Neural cell (in vitro differentiated cells): ENCODE results near the gene SEPTIN5. TPM values are rescaled to one million over a fixed set of nuclear protein-coding genes. Genes with fewer than 3 reads are reported as not detected.

Experiments used
- H2AFZ ChIP-seq: fragments of 200-600, 300-800 bp; sonication (generic), shearing (Covaris generic); 2 replicates; pipeline ENCODE4 v1.6.0; 2014; ENCODE audit warnings: low read depth, mild to moderate bottlenecking, antibody characterized with exemption, low read length, moderate library complexity
- H3F3A ChIP-seq: fragments of 200-600 bp; shearing (Covaris generic); 2 replicates; pipeline ENCODE4 v1.6.1; 2016; ENCODE audit warnings: mild to moderate bottlenecking, moderate library complexity, mixed read lengths, antibody characterized with exemption, low read length; ENCODE audit not compliant: insufficient read depth, poor library complexity, severe bottlenecking
- H3K27ac ChIP-seq: fragments of 200-600, 300-800 bp; sonication (generic), shearing (Covaris generic); 2 replicates; pipeline ENCODE4 v1.5.1; 2014; ENCODE audit warnings: mild to moderate bottlenecking, low read length, moderate library complexity
- H3K27me3 ChIP-seq: fragments of 300-800, 200-600 bp; sonication (generic), shearing (Covaris generic); 2 replicates; pipeline ENCODE4 v1.6.0; 2014; ENCODE audit warnings: mild to moderate bottlenecking, low read depth, low read length, moderate library complexity; ENCODE audit not compliant: insufficient read depth
- H3K36me3 ChIP-seq: fragments of 300-800, 200-600 bp; sonication (generic), shearing (Covaris generic); 2 replicates; pipeline ENCODE4 v1.5.1; 2014; ENCODE audit warnings: mild to moderate bottlenecking, antibody characterized with exemption, low read length, moderate library complexity; ENCODE audit not compliant: insufficient read depth
- H3K4me2 ChIP-seq: fragments of 300-800, 200-600 bp; sonication (generic), shearing (Covaris generic); 2 replicates; pipeline ENCODE4 v1.6.0; 2014; ENCODE audit warnings: mild to moderate bottlenecking, low read length
- H3K4me3 ChIP-seq: fragments of 300-800, 200-600 bp; sonication (generic), shearing (Covaris generic); 2 replicates; pipeline ENCODE4 v1.5.1; 2014; ENCODE audit warnings: mild to moderate bottlenecking, low read length, moderate library complexity
- H3K79me2 ChIP-seq: fragments of 200-600 bp; shearing (Covaris generic); replicated peaks from 2 replicates; pipeline ENCODE4 v1.6.0; 2014; ENCODE audit warnings: mild to moderate bottlenecking, low read length, moderate library complexity; ENCODE audit not compliant: insufficient read depth
- H3K9ac ChIP-seq: fragments of 300-800, 200-600 bp; sonication (generic), shearing (Covaris generic); 2 replicates; pipeline ENCODE4 v1.6.1; 2016; ENCODE audit warnings: mild to moderate bottlenecking, low read length, mixed read lengths
- H3K9me2 ChIP-seq: fragments of 200-600 bp; shearing (Covaris generic); 2 replicates; pipeline ENCODE4 v1.6.1; 2016; ENCODE audit warnings: mild to moderate bottlenecking, low read length, mixed read lengths; ENCODE audit not compliant: insufficient read depth
- H3K9me3 ChIP-seq: fragments of 200-600, 300-800 bp; sonication (generic), shearing (Covaris generic); 2 replicates; pipeline ENCODE4 v1.6.1; 2016; ENCODE audit warnings: mild to moderate bottlenecking, mixed run types, low read length, moderate library complexity, mixed read lengths
- H4K20me1 ChIP-seq: fragments of 200-600 bp; shearing (Covaris generic); 2 replicates; pipeline ENCODE4 v1.6.1; 2016; ENCODE audit warnings: mild to moderate bottlenecking, mixed run types; ENCODE audit not compliant: insufficient read depth
- CTCF ChIP-seq: fragments of 450-650 bp; IDR thresholded peaks from 2 replicates; pipeline ENCODE4 v1.5.1; 2014; ENCODE audit warnings: antibody characterized with exemption, mild to moderate bottlenecking, moderate library complexity; ENCODE audit not compliant: poor library complexity, severe bottlenecking
- EP300 ChIP-seq: fragments of 450-650 bp; conservative IDR thresholded peaks from 2 replicates; pipeline ENCODE4 v1.6.1; 2014; ENCODE audit warnings: antibody characterized with exemption, mild to moderate bottlenecking, moderate library complexity; ENCODE audit not compliant: poor library complexity, severe bottlenecking
- EZH2 ChIP-seq: fragments of 200-600, 300-800 bp; shearing (Covaris generic), sonication (generic); IDR thresholded peaks from 2 replicates; pipeline ENCODE4 v1.6.1; 2014; ENCODE audit warnings: antibody characterized with exemption, low read length, borderline replicate concordance, mild to moderate bottlenecking; ENCODE audit not compliant: insufficient read depth, poor library complexity, severe bottlenecking
- MXI1 ChIP-seq: fragments of 450-650 bp; conservative IDR thresholded peaks from 2 replicates; pipeline ENCODE4 v1.6.1; 2014; ENCODE audit warnings: antibody characterized with exemption, mild to moderate bottlenecking; ENCODE audit not compliant: poor library complexity, severe bottlenecking
- POLR2AphosphoS5 ChIP-seq: IDR thresholded peaks from 2 replicates; pipeline ENCODE4 v1.6.1; 2012
- RAD21 ChIP-seq: fragments of 450-650 bp; conservative IDR thresholded peaks from 2 replicates; pipeline ENCODE4 v1.6.1; 2014; ENCODE audit warnings: antibody characterized with exemption, mild to moderate bottlenecking, moderate library complexity
- SMC3 ChIP-seq: fragments of 450-650 bp; conservative IDR thresholded peaks from 2 replicates; pipeline ENCODE4 v1.6.1; 2014; ENCODE audit warnings: antibody characterized with exemption, mild to moderate bottlenecking, moderate library complexity; ENCODE audit not compliant: poor library complexity
- TAF1 ChIP-seq: IDR thresholded peaks from 2 replicates; pipeline ENCODE4 v1.6.1; 2012; ENCODE audit warnings: low read depth
- polyA plus RNA-seq: library from polyadenylated mRNA; depleted of rRNA; stranded (reverse); fragments of >200 nt; gene quantifications from 2 replicates; pipeline ENCODE4 v1.2.3, GENCODE V29; 2014
- TF ChIP-seq, protein P1 (sequence below): IDR thresholded peaks from 2 replicates; pipeline ENCODE4 v1.6.1; 2012; ENCODE audit warnings: borderline replicate concordance

SEPTIN5 gene
- polyA plus RNA-seq, 1 donor from 2014 or later, result 166 TPM

- Histone ChIP-seq H3F3A (no peaks in the 10 kb centered on the region), H3K36me3 (no peaks in the 10 kb centered on the region), H2AFZ (no peak overlapping the region), H3K4me2 (no peak overlapping the region), H3K9ac (no peak overlapping the region), H3K79me2 (no peaks in the 10 kb centered on the region), H3K27ac (no peak overlapping the region), H3K9me2 (no peaks in the 10 kb centered on the region), H3K4me3 (no peak overlapping the region), H4K20me1 (no peaks in the 10 kb centered on the region), H3K9me3 (no peaks in the 10 kb centered on the region), H3K27me3 (no peaks in the 10 kb centered on the region)
- TF ChIP-seq SMC3, result no peak
- TF ChIP-seq EP300, result no peak
- TF ChIP-seq RAD21, result no peak
- no peak for TF ChIP-seq MXI1
- TF ChIP-seq, protein P1, sequence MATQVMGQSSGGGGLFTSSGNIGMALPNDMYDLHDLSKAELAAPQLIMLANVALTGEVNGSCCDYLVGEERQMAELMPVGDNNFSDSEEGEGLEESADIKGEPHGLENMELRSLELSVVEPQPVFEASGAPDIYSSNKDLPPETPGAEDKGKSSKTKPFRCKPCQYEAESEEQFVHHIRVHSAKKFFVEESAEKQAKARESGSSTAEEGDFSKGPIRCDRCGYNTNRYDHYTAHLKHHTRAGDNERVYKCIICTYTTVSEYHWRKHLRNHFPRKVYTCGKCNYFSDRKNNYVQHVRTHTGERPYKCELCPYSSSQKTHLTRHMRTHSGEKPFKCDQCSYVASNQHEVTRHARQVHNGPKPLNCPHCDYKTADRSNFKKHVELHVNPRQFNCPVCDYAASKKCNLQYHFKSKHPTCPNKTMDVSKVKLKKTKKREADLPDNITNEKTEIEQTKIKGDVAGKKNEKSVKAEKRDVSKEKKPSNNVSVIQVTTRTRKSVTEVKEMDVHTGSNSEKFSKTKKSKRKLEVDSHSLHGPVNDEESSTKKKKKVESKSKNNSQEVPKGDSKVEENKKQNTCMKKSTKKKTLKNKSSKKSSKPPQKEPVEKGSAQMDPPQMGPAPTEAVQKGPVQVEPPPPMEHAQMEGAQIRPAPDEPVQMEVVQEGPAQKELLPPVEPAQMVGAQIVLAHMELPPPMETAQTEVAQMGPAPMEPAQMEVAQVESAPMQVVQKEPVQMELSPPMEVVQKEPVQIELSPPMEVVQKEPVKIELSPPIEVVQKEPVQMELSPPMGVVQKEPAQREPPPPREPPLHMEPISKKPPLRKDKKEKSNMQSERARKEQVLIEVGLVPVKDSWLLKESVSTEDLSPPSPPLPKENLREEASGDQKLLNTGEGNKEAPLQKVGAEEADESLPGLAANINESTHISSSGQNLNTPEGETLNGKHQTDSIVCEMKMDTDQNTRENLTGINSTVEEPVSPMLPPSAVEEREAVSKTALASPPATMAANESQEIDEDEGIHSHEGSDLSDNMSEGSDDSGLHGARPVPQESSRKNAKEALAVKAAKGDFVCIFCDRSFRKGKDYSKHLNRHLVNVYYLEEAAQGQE, result no peak
- TF ChIP-seq POLR2AphosphoS5, result no peak
- no peak for TF ChIP-seq CTCF
- TF ChIP-seq TAF1, result no peak
- no peak for TF ChIP-seq EZH2
Observed at GRCh38 chr22:19739448-19739895, 25.2 kb downstream of the SEPTIN5 start.

GRCh38 chr22:19739911-19740449, 25.7 kb downstream of the SEPTIN5 start:
- H3K36me3 ChIP-seq, result no peaks in the 10 kb centered on the region
- no peaks in the 10 kb centered on the region for H3K9me3 ChIP-seq
- H3K79me2 ChIP-seq, result no peaks in the 10 kb centered on the region
- no peaks in the 10 kb centered on the region for H3K9me2 ChIP-seq
- no peak overlapping the region for H3K4me2 ChIP-seq
- no peaks in the 10 kb centered on the region for H3F3A ChIP-seq
- no peak overlapping the region for H3K4me3 ChIP-seq
- H3K27ac ChIP-seq, result no peak overlapping the region
- no peaks in the 10 kb centered on the region for H4K20me1 ChIP-seq
- TF ChIP-seq TAF1 (no peak), SMC3 (no peak), MXI1 (no peak), POLR2AphosphoS5 (no peak), CTCF (no peak), RAD21 (no peak), EZH2 (no peak), EP300 (no peak)
- TF ChIP-seq, protein P1, result no peak
- no peak overlapping the region for H2AFZ ChIP-seq
- no peak overlapping the region for H3K9ac ChIP-seq
- no peaks in the 10 kb centered on the region for H3K27me3 ChIP-seq
